Cardiac fibroblast (primary cell): Measurements from ENCODE around the gene LTBP4.
"Not testable (repeated sequence)": the region's sequence is repeated elsewhere in the genome, so short reads cannot be mapped to it uniquely, and the experiment has no call there.

Experiments
- DNase-seq, 2 donors: peaks; one replicate each; pipeline versions ENCODE4 v3.0.0 to v3.0.0-alpha.2; 2010; ENCODE audit warnings: low read depth in 2 of 2
- H3K4me3 ChIP-seq, 2 donors: replicated peaks in 1 of 2; 1 replicate in 1 of 2; 2 replicates in 1 of 2; pipeline ENCODE4 v1.5.1; 2011; ENCODE audit warnings: low read depth in 2 of 2, low read length in 2 of 2, mild to moderate bottlenecking in 2 of 2, moderate library complexity in 1 of 2
- TF ChIP-seq, protein P1 (sequence below): IDR thresholded peaks from one replicate; pipeline ENCODE4 v1.5.1; 2011; ENCODE audit warnings: low read depth, mild to moderate bottlenecking, low read length, inconsistent platforms

Gene LTBP4

DNA sequence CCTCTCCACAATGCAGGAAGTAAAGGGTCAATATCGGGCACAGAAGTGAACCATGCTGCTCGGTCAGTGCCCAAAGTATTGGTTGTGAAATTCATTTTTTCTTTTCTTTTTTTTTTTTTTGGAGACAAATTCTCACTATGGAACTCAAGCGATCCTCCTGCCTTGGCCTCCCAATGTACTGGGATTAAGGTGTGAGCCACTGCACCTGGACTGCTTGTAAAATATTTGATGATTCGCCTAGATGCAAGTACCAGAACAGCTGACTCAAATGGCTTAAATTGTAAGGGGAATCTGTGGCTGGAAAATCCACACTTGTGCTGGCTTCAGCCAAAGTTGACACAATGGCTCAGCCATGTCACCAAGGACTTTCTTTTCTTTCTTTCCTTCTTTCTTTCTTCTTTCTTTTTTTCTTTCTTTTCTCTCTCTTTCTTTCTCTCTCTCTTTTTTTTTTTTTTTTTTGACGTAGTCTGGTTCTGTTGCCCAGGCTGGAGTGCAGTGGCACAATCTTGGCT lies 45.6 kb downstream of the LTBP4 start:
- TF ChIP-seq, protein P1, sequence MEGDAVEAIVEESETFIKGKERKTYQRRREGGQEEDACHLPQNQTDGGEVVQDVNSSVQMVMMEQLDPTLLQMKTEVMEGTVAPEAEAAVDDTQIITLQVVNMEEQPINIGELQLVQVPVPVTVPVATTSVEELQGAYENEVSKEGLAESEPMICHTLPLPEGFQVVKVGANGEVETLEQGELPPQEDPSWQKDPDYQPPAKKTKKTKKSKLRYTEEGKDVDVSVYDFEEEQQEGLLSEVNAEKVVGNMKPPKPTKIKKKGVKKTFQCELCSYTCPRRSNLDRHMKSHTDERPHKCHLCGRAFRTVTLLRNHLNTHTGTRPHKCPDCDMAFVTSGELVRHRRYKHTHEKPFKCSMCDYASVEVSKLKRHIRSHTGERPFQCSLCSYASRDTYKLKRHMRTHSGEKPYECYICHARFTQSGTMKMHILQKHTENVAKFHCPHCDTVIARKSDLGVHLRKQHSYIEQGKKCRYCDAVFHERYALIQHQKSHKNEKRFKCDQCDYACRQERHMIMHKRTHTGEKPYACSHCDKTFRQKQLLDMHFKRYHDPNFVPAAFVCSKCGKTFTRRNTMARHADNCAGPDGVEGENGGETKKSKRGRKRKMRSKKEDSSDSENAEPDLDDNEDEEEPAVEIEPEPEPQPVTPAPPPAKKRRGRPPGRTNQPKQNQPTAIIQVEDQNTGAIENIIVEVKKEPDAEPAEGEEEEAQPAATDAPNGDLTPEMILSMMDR: no peak
- peak in 1 of 2 donors; percentile 38 for DNase-seq
- H3K4me3 ChIP-seq: no peak overlapping the region

DNA sequence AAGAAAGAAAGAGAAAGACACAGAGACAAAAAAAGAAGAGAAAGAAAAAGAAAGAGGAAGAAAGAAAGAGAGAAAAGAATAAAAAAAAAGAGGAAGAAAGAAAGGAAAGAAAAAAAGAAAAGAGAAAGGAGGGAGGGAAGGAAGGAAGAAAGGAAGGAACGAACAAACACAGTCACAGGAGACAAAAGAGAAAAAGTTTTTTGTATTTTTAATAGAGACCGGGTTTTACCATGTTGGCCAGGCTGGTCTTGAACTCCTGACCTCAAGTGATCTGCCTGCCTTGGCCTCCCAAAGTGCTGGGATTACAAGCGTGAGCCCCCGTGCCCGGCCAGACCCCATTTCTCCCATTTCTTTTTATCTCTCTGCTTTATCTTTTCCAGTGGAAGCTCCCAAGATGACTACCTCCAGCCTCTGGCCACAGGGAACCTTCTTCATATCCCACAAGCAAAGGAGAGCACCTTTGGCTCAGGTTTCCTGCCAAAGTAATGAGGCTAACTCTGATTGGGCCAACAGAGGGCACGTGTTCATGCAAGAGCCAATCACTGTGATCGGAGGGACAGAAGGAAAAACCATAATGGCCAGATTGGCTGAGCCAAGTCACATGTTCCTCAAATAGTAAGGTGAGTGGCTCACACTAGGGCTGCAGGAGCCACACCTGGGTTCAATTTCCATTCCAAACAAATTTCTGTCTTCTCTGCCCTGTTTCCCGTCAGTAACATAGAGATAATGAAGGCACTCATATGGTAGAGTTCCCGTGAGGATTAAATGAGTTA lies 48.9 kb downstream of the LTBP4 start:
- H3K4me3 ChIP-seq: not testable (repeated sequence)
- peak in 1 of 2 donors; percentile 23 for DNase-seq

DNA sequence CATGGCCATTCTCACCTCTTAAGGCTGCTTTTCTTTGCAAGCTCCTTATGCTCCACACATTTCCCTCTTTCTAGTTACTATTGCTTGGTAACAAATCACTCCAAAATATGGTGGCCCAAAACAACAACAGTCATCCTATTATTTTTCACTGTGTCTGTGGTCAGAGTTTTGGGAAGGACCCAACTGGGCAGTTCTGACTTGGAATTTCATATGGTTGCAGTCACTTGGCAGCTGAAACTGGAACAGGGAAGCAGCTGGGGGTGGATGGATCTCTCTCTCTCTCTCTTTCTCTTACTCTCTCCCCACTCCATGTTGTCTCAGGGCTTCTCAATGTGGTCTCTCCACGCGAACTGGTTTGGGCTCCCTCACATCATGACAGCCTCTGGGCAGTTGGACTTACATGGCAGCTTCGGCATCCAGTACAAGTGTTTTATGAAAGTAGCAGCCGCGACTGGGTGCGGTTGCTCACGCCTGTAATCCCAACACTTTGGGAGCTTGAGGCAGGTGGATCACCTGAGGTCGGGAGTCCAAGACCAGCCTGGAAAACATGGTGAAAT lies 49.7 kb downstream of the LTBP4 start:
- DNase-seq: peak; percentile 83 to 92
- H3K4me3 ChIP-seq: no peak overlapping the region
- TF ChIP-seq, protein P1: no peak

DNA sequence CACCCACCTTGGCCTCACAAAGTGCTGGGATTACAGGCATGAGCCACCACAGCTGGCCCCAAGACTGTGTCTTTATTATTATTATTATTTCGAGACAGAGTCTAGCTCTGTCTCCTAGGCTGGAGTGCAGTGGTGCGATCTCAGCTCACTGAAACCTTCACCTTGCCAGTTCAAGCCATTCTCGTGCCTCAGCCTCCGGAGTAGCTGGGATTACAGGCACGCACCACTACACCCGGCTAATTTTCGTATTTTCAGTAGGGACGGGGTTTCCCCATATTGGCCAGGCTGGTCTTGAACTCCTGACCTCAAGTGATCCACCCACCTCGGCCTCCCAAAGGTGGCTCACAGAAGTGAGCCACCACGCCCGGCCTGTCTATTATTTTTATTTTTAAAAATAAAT lies 51.1 kb downstream of the LTBP4 start:
- H3K4me3 ChIP-seq, DNase-seq: not testable (repeated sequence)

DNA sequence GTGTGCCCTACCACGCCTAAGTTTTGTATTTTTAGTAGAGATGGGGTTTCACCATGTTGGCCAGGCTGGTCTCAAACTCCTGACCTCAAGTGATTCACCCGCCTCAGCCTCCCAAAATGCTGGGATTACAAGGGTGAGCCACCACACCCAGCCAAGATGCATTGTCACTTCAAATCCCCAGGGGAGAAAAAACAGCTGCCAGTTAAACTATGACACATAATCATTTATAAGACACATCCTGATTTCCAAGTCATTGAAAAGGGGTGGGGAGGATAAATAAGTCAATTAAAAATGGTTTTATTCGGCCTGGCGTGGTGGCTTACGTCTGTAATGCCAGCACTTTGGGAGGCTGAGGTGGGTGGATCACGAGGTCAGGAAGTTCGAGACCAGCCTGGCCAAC lies 54.5 kb downstream of the LTBP4 start:
- not testable (repeated sequence) for H3K4me3 ChIP-seq, DNase-seq

DNA sequence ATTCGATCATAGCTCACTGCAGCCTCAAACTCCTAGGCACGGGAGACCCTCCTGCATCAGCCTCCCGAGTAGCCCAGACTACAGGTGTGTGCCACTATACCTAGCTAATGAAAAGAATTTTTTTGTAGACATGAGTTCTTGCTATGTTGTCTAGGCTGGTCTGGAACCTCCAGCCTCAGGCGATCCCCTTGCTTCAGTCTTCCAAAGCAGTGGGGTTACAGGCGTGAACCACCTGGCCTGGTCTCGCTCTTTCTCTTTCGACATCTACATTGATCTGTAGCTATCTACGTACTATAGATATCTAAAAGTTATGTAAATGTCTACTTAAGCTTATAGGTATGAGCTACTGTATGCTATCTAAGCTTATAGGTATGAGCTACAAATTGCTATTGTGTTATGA lies 56.9 kb downstream of the LTBP4 start:
- DNase-seq: no peak
- TF ChIP-seq, protein P1: no peak
- H3K4me3 ChIP-seq: no peak overlapping the region

DNA sequence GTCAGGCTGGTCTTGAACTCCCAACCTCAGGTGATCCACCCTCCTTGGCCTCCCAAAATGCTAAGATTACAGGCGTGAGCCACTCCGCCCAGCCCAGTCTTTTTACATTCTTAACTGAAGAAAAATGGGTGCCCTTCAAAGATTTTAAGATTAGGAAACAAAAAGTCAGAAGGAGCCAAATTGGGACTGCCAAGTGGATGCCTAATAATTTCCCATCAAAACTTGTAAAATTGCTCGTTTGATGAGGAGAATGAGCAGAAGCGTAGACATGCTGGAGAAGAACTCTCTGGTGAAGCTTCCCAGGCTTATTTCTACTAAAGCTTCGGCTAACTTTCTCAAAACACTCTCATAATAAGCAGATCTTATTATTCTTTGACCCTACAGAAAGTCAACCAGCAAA lies 57.9 kb downstream of the LTBP4 start:
- no peak for DNase-seq
- TF ChIP-seq, protein P1: no peak
- no peak overlapping the region for H3K4me3 ChIP-seq

DNA sequence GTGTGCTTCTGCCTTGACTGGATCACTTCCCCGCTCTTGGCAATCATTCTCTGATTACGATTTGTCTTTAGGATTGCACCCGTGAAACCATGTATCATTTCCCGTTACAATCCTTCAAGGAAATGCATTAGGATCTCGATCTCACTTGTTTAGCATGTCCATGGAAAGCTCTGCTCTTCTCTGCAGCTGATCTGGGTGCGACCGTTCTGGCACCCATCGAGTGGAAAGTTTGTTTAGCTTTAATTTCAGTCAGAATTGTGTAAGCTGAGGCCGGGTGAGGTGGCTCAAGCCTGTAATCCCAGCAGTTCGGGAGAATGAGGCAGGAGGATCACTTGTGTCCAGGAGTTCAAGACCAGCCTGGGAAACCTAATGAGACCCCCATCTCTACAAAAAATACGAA lies 58.4 kb downstream of the LTBP4 start:
- TF ChIP-seq, protein P1: no peak
- no peak overlapping the region for H3K4me3 ChIP-seq

More for the DNA sequence above, 58.4 kb downstream of the LTBP4 start:
- DNase-seq: no peak
